PC-3 (cell line): Measurements from ENCODE around the gene RIMS4.

ENCODE experiments used
- CTCF ChIP-seq: fragments of 300-600 bp; sonication (generic); conservative IDR thresholded peaks from 2 replicates; pipeline ENCODE4 v1.5.1; 2017; ENCODE audit warnings: antibody characterized with exemption, low read depth, mild to moderate bottlenecking, low read length
- EZH2 ChIP-seq: fragments of 300-600 bp; sonication (generic); IDR thresholded peaks from one replicate; pipeline ENCODE4 v1.6.1; 2017; ENCODE audit warnings: antibody characterized with exemption, mild to moderate bottlenecking, low read length; ENCODE audit not compliant: unreplicated experiment
- EZH2phosphoT487 ChIP-seq: fragments of 300-600 bp; sonication (generic); IDR thresholded peaks from 2 replicates; pipeline ENCODE4 v1.6.1; 2018; ENCODE audit warnings: mild to moderate bottlenecking, antibody characterized with exemption, low read length, borderline replicate concordance

- TF ChIP-seq CTCF (no peak), EZH2phosphoT487 (no peak), EZH2 (no peak)
Observed at GRCh38 chr20:44802702-44803101, 7.6 kb downstream of the RIMS4 start.
